HEK293 (cell line): Measurements from ENCODE around the gene COL6A5.

Experiments used
- CTCF ChIA-PET: fragments of 350-600 bp; formaldehyde crosslinking; extraction: SDS; loops from one replicate; lab custom pipeline; 2021; ENCODE audit warnings: antibody characterized with exemption; lab: Yijun Ruan, JAX
- POLR2A ChIA-PET: fragments of 300-600 bp; formaldehyde crosslinking; extraction: SDS; loops from one replicate; lab custom pipeline; 2020; ENCODE audit warnings: antibody characterized with exemption, inconsistent platforms; lab: Yijun Ruan, JAX
- H3K27ac ChIP-seq: fragments of 200-500 bp; sonication (Bioruptor generic); 2 replicates; pipeline ENCODE4 v1.5.1; 2014; ENCODE audit warnings: low read depth, low read length, control low read depth, inconsistent platforms; ENCODE audit errors: extremely low read depth
- H3K36me3 ChIP-seq, 2 experiments: fragments of 200-500 bp in 1 of 2; sonication (Bioruptor generic) in 1 of 2; 1 replicate in 1 of 2; 2 replicates in 1 of 2; pipeline ENCODE4 v1.5.1; 2014 to 2017; ENCODE audit warnings: inconsistent platforms in 2 of 2, low read length in 2 of 2; ENCODE audit not compliant: control insufficient read depth in 2 of 2, insufficient read depth in 1 of 2
- H3K4me1 ChIP-seq: fragments of 200-500 bp; sonication (Bioruptor generic); 2 replicates; pipeline ENCODE4 v1.5.1; 2014; ENCODE audit warnings: mild to moderate bottlenecking, low read length, inconsistent platforms; ENCODE audit not compliant: control insufficient read depth, insufficient read depth
- H3K4me3 ChIP-seq: 2 replicates; pipeline ENCODE4 v1.5.1; 2011; ENCODE audit warnings: low read depth, mild to moderate bottlenecking, control low read depth, low read length, moderate library complexity
- H3K9me3 ChIP-seq: fragments of 200-500 bp; sonication (Bioruptor generic); 2 replicates; pipeline ENCODE4 v1.5.1; 2014; ENCODE audit warnings: low read depth, low read length, inconsistent platforms; ENCODE audit not compliant: control insufficient read depth, insufficient read depth
- HOXC10 ChIP-seq: sonication (generic); formaldehyde crosslinking; IDR thresholded peaks from 2 replicates; pipeline ENCODE4 v1.8.1; 2023; ENCODE audit warnings: mild to moderate bottlenecking, missing genetic modification reagents
- MZF1 ChIP-seq: fragments of 450-650 bp; formaldehyde crosslinking; IDR thresholded peaks from 2 replicates; pipeline ENCODE4 v1.5.1; 2017; ENCODE audit warnings: missing biosample characterization, missing genetic modification characterization, borderline replicate concordance
- RBAK ChIP-seq: fragments of 450-650 bp; formaldehyde crosslinking; IDR thresholded peaks from 2 replicates; pipeline ENCODE4 v1.5.1; 2016; ENCODE audit warnings: missing biosample characterization, missing genetic modification characterization
- SP2 ChIP-seq: fragments of 450-650 bp; formaldehyde crosslinking; IDR thresholded peaks from 2 replicates; pipeline ENCODE4 v1.5.1; 2016; ENCODE audit warnings: missing biosample characterization, missing genetic modification characterization
- TCF7L2 ChIP-seq: IDR thresholded peaks from 2 replicates; pipeline ENCODE4 v1.6.1; 2011; ENCODE audit warnings: low read depth, mild to moderate bottlenecking, inconsistent platforms, low read length, moderate library complexity, borderline replicate concordance
- ZFHX2 ChIP-seq: fragments of 450-650 bp; formaldehyde crosslinking; conservative IDR thresholded peaks from 2 replicates; pipeline ENCODE4 v1.5.1; 2016; ENCODE audit warnings: missing biosample characterization, missing genetic modification characterization
- ZNF169 ChIP-seq: fragments of 450-650 bp; formaldehyde crosslinking; IDR thresholded peaks from 2 replicates; pipeline ENCODE4 v1.5.1; 2016; ENCODE audit warnings: missing biosample characterization, missing genetic modification characterization
- ZNF202 ChIP-seq: fragments of 450-650 bp; formaldehyde crosslinking; IDR thresholded peaks from 2 replicates; pipeline ENCODE4 v1.5.1; 2016; ENCODE audit warnings: missing biosample characterization, missing genetic modification characterization, borderline replicate concordance
- ZNF223 ChIP-seq: fragments of 450-650 bp; formaldehyde crosslinking; IDR thresholded peaks from 2 replicates; pipeline ENCODE4 v1.5.1; 2016; ENCODE audit warnings: missing biosample characterization, missing genetic modification characterization
- ZNF23 ChIP-seq: fragments of 450-650 bp; formaldehyde crosslinking; IDR thresholded peaks from 2 replicates; pipeline ENCODE4 v1.5.1; 2016; ENCODE audit warnings: missing biosample characterization, missing genetic modification characterization, borderline replicate concordance
- ZNF280D ChIP-seq: fragments of 450-650 bp; formaldehyde crosslinking; IDR thresholded peaks from 2 replicates; pipeline ENCODE4 v1.5.1; 2016; ENCODE audit warnings: missing biosample characterization, missing genetic modification characterization
- ZNF391 ChIP-seq: fragments of 450-650 bp; formaldehyde crosslinking; IDR thresholded peaks from 2 replicates; pipeline ENCODE4 v1.5.1; 2016; ENCODE audit warnings: low read depth, missing biosample characterization, missing genetic modification characterization, borderline replicate concordance
- ZNF473 ChIP-seq: fragments of 450-650 bp; formaldehyde crosslinking; IDR thresholded peaks from 2 replicates; pipeline ENCODE4 v1.5.1; 2017; ENCODE audit warnings: missing biosample characterization, missing genetic modification characterization
- ZNF629 ChIP-seq: fragments of 450-650 bp; formaldehyde crosslinking; IDR thresholded peaks from 2 replicates; pipeline ENCODE4 v1.5.1; 2017; ENCODE audit warnings: missing biosample characterization, missing genetic modification characterization
- ZNF704 ChIP-seq: fragments of 450-650 bp; formaldehyde crosslinking; IDR thresholded peaks from 2 replicates; pipeline ENCODE4 v1.5.1; 2016; ENCODE audit warnings: missing biosample characterization, missing genetic modification characterization
- ZNF76 ChIP-seq: fragments of 450-650 bp; formaldehyde crosslinking; IDR thresholded peaks from 2 replicates; pipeline ENCODE4; 2016; ENCODE audit warnings: low read depth, missing biosample characterization, missing genetic modification characterization, borderline replicate concordance
- ZNF785 ChIP-seq: fragments of 450-650 bp; formaldehyde crosslinking; IDR thresholded peaks from 2 replicates; pipeline ENCODE4 v1.5.1; 2016; ENCODE audit warnings: missing biosample characterization, missing genetic modification characterization
- TF ChIP-seq, protein P1 (sequence below): fragments of 450-650 bp; formaldehyde crosslinking; IDR thresholded peaks from 2 replicates; pipeline ENCODE4 v1.5.1; 2016; ENCODE audit warnings: missing biosample characterization, missing genetic modification characterization, low read depth
- TF ChIP-seq, protein P2 (sequence below): fragments of 450-650 bp; formaldehyde crosslinking; IDR thresholded peaks from 2 replicates; pipeline ENCODE4 v1.5.1; 2016; ENCODE audit warnings: missing biosample characterization, missing genetic modification characterization, low read depth

COL6A5 gene

DNA sequence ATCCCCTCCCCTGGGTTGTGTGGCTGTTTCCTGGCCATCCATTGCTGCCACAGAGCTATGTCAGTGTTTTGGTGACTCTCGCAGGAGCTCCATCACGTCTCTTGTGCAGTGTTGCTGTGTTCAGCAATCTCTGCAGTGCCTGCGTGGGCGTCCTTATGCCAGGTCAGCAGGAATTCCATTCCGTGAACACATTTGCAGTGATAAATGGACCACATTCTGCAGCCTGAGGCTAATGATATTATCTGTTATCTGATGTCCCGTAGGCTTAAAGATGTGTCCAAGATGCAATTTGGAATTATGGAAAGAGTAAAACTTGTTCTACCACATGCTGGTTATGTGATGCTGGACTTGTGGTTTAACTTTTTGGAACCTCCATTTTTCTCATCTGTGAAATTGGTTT lies 146.0 kb downstream of the COL6A5 start:
- ChIA-PET POLR2A (no interaction called here), CTCF (no interaction called here)
- Histone ChIP-seq H3K4me3 (no peak overlapping the region), H3K27ac (no peak overlapping the region), H3K36me3 (no peaks in the 10 kb centered on the region), H3K4me1 (no peaks in the 10 kb centered on the region), H3K9me3 (no peaks in the 10 kb centered on the region)
- TF ChIP-seq ZNF391 (tag by site-specific recombination) (no peak), ZFHX2 (tag by site-specific recombination) (0 out of 2 replicates have a peak, but pooled peaks have one; percentile 30), SP2 (tag by site-specific recombination) (no peak)

GRCh38 chr3:130504701-130505100 lies 159.2 kb downstream of the COL6A5 start:
- POLR2A ChIA-PET, result no interaction called here
- no peaks in the 10 kb centered on the region for H3K4me1 ChIP-seq
- TF ChIP-seq RBAK (tag by site-specific recombination) (no peak), TCF7L2 (no peak), ZNF473 (tag by site-specific recombination) (no peak), ZNF223 (no peak), ZNF76 (tag by site-specific recombination) (no peak), ZNF280D (tag by site-specific recombination) (no peak), ZNF629 (tag by site-specific recombination) (no peak), ZNF169 (tag by site-specific recombination) (no peak), ZNF704 (no peak), ZNF785 (tag by site-specific recombination) (no peak), MZF1 (tag by site-specific recombination) (no peak), ZNF202 (tag by site-specific recombination) (no peak), HOXC10 (CRISPR knock-in tag) (no peak), ZNF23 (tag by site-specific recombination) (no peak)
- TF ChIP-seq, protein P1, sequence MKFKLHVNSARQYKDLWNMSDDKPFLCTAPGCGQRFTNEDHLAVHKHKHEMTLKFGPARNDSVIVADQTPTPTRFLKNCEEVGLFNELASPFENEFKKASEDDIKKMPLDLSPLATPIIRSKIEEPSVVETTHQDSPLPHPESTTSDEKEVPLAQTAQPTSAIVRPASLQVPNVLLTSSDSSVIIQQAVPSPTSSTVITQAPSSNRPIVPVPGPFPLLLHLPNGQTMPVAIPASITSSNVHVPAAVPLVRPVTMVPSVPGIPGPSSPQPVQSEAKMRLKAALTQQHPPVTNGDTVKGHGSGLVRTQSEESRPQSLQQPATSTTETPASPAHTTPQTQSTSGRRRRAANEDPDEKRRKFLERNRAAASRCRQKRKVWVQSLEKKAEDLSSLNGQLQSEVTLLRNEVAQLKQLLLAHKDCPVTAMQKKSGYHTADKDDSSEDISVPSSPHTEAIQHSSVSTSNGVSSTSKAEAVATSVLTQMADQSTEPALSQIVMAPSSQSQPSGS (tag by site-specific recombination), result no peak
- TF ChIP-seq, protein P2, sequence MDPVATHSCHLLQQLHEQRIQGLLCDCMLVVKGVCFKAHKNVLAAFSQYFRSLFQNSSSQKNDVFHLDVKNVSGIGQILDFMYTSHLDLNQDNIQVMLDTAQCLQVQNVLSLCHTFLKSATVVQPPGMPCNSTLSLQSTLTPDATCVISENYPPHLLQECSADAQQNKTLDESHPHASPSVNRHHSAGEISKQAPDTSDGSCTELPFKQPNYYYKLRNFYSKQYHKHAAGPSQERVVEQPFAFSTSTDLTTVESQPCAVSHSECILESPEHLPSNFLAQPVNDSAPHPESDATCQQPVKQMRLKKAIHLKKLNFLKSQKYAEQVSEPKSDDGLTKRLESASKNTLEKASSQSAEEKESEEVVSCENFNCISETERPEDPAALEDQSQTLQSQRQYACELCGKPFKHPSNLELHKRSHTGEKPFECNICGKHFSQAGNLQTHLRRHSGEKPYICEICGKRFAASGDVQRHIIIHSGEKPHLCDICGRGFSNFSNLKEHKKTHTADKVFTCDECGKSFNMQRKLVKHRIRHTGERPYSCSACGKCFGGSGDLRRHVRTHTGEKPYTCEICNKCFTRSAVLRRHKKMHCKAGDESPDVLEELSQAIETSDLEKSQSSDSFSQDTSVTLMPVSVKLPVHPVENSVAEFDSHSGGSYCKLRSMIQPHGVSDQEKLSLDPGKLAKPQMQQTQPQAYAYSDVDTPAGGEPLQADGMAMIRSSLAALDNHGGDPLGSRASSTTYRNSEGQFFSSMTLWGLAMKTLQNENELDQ (tag by site-specific recombination), result no peak
- H3K27ac ChIP-seq, result no peak overlapping the region
- no peak overlapping the region for H3K4me3 ChIP-seq
- H3K9me3 ChIP-seq, result no peaks in the 10 kb centered on the region
- no peaks in the 10 kb centered on the region for H3K36me3 ChIP-seq
- CTCF ChIA-PET, result interaction anchor here (0.6 kb wide), 1 partner anchor 579 kb away, joined by 3 read pairs; no protein-coding TSS in a partner anchor
